ENCODE data around the gene TPCN2. TPM values are rescaled to one million over a fixed set of nuclear protein-coding genes. Genes with fewer than 3 reads are reported as not detected.

The TPCN2 gene
- total and polyA plus RNA-seq, 2 donors from 2014 or later = 12.9 to 22.4 TPM

DNA sequence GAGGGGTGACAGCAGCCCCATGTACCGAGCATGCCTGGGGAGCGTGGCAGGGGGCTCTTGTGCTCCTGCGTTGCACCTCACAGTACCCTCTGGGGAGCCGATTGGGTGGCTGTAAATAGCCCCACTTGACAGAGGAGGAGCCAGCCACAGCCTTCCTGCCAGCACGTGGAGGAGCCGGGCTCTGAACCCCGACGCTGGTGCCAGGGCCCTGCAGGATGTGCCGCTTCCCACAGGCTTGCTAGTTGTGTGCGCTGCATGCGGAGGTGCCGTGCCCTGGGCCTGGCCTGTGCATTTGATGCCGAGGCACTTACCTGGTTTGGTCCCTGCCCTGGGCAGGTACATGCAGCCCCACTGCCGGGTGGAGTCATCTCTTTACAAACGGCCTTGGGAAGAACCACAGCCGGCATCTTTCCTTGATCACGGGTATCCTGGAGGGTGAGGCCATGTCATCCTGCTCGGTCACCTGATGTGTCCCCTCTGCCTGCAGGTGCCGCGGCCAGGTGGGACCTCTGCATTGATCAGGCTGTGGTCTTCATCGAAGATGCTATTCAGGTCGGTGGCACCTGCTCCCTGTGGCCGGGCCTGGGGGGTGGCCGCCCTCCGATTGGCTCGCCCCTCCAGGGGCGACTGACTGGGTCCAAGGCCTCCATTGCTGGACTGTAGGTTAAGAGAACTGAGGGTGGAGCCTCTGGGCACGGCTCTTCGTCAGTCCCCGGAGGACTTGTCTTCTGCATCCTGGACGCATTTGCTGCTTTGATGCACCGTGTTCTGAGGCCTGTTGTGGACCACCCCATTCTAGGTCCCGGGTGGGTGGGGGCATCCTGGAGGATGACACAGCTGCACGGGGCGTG, 5.0 kb downstream of the TPCN2 start:
- Histone ChIP-seq H3K9ac (ENCODE audit: low read length in 3 of 3) (no peak overlapping the region), H3K36me3 (ENCODE audit: control insufficient read depth in 2 of 3, insufficient read depth in 3 of 3, low read length in 3 of 3) (peaks cover 0 to 8% (median 2%) of the 10 kb centered on the region in 3 donors), H3K9me3 (ENCODE audit: control insufficient read depth in 2 of 3, insufficient read depth in 1 of 3, low read length in 3 of 3) (no peaks in the 10 kb centered on the region), H3K4me3 (ENCODE audit: low read length in 3 of 3) (no peak overlapping the region), H3K4me1 (ENCODE audit: control insufficient read depth in 2 of 3, insufficient read depth in 2 of 3, low read depth in 1 of 3, low read length in 3 of 3) (peaks cover 0 to 39% (median 15%) of the 10 kb centered on the region in 3 donors), H3K27ac (ENCODE audit: low read depth in 2 of 2, low read length in 2 of 2) (peak overlapping the region in 1 of 2 donors; percentile 77), H3K27me3 (ENCODE audit: control insufficient read depth, insufficient read depth, low read length) (no peaks in the 10 kb centered on the region)
- FAIRE-seq = no peak
- TF ChIP-seq, protein P1, sequence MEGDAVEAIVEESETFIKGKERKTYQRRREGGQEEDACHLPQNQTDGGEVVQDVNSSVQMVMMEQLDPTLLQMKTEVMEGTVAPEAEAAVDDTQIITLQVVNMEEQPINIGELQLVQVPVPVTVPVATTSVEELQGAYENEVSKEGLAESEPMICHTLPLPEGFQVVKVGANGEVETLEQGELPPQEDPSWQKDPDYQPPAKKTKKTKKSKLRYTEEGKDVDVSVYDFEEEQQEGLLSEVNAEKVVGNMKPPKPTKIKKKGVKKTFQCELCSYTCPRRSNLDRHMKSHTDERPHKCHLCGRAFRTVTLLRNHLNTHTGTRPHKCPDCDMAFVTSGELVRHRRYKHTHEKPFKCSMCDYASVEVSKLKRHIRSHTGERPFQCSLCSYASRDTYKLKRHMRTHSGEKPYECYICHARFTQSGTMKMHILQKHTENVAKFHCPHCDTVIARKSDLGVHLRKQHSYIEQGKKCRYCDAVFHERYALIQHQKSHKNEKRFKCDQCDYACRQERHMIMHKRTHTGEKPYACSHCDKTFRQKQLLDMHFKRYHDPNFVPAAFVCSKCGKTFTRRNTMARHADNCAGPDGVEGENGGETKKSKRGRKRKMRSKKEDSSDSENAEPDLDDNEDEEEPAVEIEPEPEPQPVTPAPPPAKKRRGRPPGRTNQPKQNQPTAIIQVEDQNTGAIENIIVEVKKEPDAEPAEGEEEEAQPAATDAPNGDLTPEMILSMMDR (IDR thresholded peaks at IDR 0.05; ENCODE audit: borderline replicate concordance, extremely low read depth, insufficient read depth) = no peak
- intact Hi-C loops (cut with DNase I) = no loop called here
- peak in 1 of 5 donors; percentile 64 for DNase-seq

DNA sequence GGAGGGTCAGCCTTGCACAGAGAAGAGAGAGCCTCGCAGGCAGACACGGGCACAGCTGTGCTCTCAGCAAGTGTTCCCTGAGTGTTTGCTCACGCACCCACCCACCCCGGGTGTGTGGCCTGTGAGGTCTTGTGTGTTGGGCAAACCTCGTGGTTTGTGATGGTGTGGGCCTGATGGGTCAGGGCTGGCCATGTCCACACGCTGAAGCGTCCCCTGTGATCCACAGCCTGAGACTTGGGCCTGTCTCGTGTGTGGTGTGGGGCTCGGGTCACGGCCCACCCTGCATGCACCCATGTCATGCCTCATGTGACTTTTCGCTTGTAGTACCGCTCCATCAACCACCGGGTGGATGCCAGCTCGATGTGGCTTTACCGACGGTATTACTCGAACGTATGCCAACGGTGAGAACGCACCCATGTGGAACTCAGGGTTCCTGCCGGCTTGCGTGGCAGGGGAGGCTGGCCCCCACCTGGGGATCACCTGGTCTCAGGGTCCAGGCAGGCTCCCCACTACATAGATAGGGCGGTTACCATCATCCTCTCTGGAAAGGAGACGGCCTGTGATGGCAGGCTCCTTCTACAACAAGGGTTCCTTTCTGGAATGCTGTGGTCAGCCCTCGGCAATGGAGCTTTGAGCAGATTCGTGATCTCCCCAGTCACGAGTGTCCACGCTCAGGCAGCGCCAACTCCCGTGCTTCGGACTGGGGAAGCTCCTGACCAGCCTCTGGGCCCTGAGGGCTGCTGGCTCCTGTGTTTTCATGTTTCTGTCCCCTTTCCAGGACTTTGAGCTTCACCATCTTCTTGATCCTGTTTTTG, 5.9 kb downstream of the TPCN2 start:
- H3K27ac ChIP-seq (ENCODE audit: low read depth in 2 of 2, low read length in 2 of 2) = peak overlapping the region in 1 of 2 donors; percentile 77
- FAIRE-seq (no peak), DNase-seq (peak in 1 of 5 donors; percentile 46)
- H3K27me3 ChIP-seq (ENCODE audit: control insufficient read depth, insufficient read depth, low read length) = no peaks in the 10 kb centered on the region
- H3K36me3 ChIP-seq (ENCODE audit: control insufficient read depth in 2 of 3, insufficient read depth in 3 of 3, low read length in 3 of 3) = peaks cover 0 to 12% (median 5%) of the 10 kb centered on the region in 3 donors
- H3K4me1 ChIP-seq (ENCODE audit: control insufficient read depth in 2 of 3, insufficient read depth in 2 of 3, low read depth in 1 of 3, low read length in 3 of 3) = peaks cover 0 to 37% (median 14%) of the 10 kb centered on the region in 3 donors
- H3K4me3 ChIP-seq (ENCODE audit: low read length in 3 of 3) = no peak overlapping the region
- no peaks in the 10 kb centered on the region for H3K9me3 ChIP-seq (ENCODE audit: control insufficient read depth in 2 of 3, insufficient read depth in 1 of 3, low read length in 3 of 3)
- TF ChIP-seq, protein P1 (IDR thresholded peaks at IDR 0.05; ENCODE audit: borderline replicate concordance, extremely low read depth, insufficient read depth) = no peak
- intact Hi-C loops (cut with DNase I) = no loop called here
- peak overlapping the region in 1 of 3 donors; percentile 34 for H3K9ac ChIP-seq (ENCODE audit: low read length in 3 of 3)

DNA sequence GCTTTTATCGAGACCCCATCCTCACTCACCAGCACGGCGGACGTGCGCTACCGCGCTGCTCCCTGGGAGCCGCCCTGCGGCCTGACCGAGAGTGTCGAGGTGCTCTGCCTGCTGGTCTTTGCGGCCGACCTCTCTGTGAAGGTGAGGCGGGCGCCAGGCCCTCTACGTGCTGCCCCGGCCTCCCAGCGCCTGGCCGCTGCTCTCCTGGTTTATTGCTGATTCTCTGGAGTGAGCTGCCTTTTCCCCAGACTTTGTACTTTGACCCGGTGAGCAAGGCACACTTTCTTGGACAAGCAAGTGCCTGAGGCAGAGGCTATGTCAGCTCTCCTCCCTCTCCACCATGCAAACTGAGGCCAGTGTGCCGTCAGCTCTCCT, 6.5 kb downstream of the TPCN2 start:
- Histone ChIP-seq H3K9me3 (ENCODE audit: control insufficient read depth in 2 of 3, insufficient read depth in 1 of 3, low read length in 3 of 3) (no peaks in the 10 kb centered on the region), H3K4me1 (ENCODE audit: control insufficient read depth in 2 of 3, insufficient read depth in 2 of 3, low read depth in 1 of 3, low read length in 3 of 3) (peaks cover 0 to 31% (median 10%) of the 10 kb centered on the region in 3 donors), H3K9ac (ENCODE audit: low read length in 3 of 3) (no peak overlapping the region), H3K27me3 (ENCODE audit: control insufficient read depth, insufficient read depth, low read length) (no peaks in the 10 kb centered on the region), H3K27ac (ENCODE audit: low read depth in 2 of 2, low read length in 2 of 2) (peak overlapping the region in 1 of 2 donors; percentile 77), H3K36me3 (ENCODE audit: control insufficient read depth in 2 of 3, insufficient read depth in 3 of 3, low read length in 3 of 3) (peaks cover 0 to 18% (median 9%) of the 10 kb centered on the region in 3 donors), H3K4me3 (ENCODE audit: low read length in 3 of 3) (no peak overlapping the region)
- peak in 2 of 5 donors; percentile 27 to 47 for DNase-seq
- intact Hi-C loops (cut with DNase I) = no loop called here
- TF ChIP-seq, protein P1 (IDR thresholded peaks at IDR 0.05; ENCODE audit: borderline replicate concordance, extremely low read depth, insufficient read depth) = no peak
- FAIRE-seq = no peak
